ENCODE results near the gene WNK2. TPM values are rescaled to one million over a fixed set of nuclear protein-coding genes. Genes with fewer than 3 reads are reported as not detected.

Gene WNK2
- 4.9 to 7.8 TPM (median 6.5 TPM) in 5 replicates for total RNA-seq (2022; extraction: Qiagen RNA extraction)

DNA sequence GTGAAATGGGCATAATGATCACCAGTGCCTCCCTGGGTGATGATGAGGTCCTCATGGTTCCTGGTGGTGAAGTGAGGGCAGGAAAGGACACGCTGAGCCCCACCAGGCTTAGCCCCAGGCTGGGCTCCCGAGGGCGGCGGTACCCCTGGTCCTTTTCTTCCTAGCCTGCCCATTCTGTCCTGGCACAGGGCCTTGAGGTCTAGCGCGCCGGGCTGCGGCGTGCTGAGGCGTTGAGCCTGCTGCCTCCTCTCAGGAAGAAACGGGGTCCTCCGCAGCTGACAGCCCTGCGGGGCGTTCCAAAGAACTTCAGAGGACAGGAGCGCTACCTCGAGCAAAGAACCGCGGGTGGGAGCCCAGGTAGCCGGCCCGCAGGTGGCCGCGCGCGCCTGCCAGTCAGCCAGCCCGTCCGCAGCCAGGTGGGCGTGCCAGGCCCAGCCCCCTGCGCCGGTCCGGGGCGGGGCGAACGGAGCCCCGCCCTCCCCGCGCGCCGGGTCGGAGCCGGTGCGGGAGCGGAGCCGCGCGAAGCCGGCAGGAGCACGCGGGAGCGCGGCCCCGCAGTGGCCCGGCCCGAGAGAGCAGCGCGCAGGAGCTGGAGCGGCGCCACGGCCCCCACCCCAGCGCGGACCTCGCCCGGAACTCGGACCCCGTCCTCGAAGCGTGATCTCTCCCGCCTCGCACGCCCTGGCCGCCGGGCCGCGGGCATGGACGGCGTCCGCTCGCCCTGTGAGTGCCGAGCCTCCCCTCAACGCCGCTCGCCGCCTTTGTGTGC lies at the start of gene WNK2:
TSS of gene WNK2 (plus strand) at position 477 of the 769 bp plus-strand sequence. CDS start 791 bp downstream, outside the sequence.

Other genes with a start within 250 kb of the WNK2 start
- gene FGD3, start 236.6 kb upstream of the WNK2 start, total RNA-seq (2022; extraction: Qiagen RNA extraction), result 0.16 to 0.29 TPM (median 0.26 TPM) in 5 replicates
- gene SUSD3, start 125.4 kb upstream of the WNK2 start, total RNA-seq (2022; extraction: Qiagen RNA extraction), result 0.23 to 0.70 TPM (median 0.66 TPM) in 5 replicates
- gene CARD19, start 87.9 kb upstream of the WNK2 start, total RNA-seq (2022; extraction: Qiagen RNA extraction), result 41.0 to 74.4 TPM (median 68.6 TPM) in 5 replicates
- gene NINJ1, start 49.9 kb upstream of the WNK2 start, total RNA-seq (2022; extraction: Qiagen RNA extraction), result 63.5 to 104 TPM (median 83.5 TPM) in 5 replicates